ENCODE measurements around the gene BTBD9. TPM values are rescaled to one million over a fixed set of nuclear protein-coding genes. Genes with fewer than 3 reads are reported as not detected.

BTBD9 gene
- total and polyA plus RNA-seq, 2 experiments from 2014 or later = 8.4 to 10.1 TPM

DNA sequence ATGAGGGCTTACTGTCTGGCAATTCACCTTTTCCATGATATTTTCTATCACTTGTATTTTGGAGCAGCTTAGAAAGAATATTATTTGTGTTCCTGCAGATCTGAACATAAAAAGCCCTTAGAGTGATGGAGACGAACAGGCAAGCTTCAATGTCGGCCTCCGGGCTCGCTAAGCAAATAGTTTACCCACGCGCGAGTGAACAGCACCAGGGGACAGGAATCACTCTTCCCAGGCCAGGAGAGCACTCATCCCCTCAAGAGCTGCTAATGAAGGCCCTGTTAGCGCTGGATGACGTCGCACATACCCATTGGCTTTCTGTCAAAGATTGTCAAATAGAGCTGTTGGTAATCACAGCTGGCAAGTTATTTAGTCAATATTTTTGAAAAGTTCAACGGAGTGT is 424.5 kb downstream of the BTBD9 start:
- no peak overlapping the region for H3K27ac ChIP-seq
- peaks cover 15% of the 10 kb centered on the region for H3K4me1 ChIP-seq (ENCODE audit: low read depth)
- H3K27me3 ChIP-seq = no peaks in the 10 kb centered on the region
- H3K36me3 ChIP-seq = no peaks in the 10 kb centered on the region
- H3K4me3 ChIP-seq = no peak overlapping the region
- no peaks in the 10 kb centered on the region for H3K9me3 ChIP-seq (ENCODE audit: low read depth)
- TF ChIP-seq, protein P1, sequence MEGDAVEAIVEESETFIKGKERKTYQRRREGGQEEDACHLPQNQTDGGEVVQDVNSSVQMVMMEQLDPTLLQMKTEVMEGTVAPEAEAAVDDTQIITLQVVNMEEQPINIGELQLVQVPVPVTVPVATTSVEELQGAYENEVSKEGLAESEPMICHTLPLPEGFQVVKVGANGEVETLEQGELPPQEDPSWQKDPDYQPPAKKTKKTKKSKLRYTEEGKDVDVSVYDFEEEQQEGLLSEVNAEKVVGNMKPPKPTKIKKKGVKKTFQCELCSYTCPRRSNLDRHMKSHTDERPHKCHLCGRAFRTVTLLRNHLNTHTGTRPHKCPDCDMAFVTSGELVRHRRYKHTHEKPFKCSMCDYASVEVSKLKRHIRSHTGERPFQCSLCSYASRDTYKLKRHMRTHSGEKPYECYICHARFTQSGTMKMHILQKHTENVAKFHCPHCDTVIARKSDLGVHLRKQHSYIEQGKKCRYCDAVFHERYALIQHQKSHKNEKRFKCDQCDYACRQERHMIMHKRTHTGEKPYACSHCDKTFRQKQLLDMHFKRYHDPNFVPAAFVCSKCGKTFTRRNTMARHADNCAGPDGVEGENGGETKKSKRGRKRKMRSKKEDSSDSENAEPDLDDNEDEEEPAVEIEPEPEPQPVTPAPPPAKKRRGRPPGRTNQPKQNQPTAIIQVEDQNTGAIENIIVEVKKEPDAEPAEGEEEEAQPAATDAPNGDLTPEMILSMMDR (IDR thresholded peaks at IDR 0.05; ENCODE audit: low read depth, low read length) = no peak
- DNase-seq (ENCODE audit: low read depth in 1 of 2, low spot score in 1 of 2) = no peak

DNA sequence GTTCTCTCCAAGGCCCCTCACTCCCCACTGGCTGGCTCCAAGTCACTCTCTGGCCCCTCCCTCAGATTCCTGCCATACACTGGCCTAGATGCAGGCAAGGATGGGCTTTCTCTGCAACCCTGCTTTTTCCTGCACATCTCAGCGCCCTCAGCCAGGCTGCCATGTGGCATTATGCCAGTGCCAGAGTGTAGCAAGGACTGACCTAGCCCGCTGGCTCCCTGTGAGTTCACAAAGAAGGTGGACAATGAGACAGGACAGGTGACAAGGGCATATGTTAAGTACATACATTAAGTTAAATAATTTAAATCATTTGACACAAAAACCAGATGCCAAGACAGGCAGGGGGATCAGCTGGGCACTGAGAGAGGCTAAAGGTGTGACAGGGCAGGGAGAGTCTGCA is 425.6 kb downstream of the BTBD9 start:
- Histone ChIP-seq H3K4me1 (ENCODE audit: low read depth) (peaks cover 15% of the 10 kb centered on the region), H3K9me3 (ENCODE audit: low read depth) (no peaks in the 10 kb centered on the region), H3K36me3 (no peaks in the 10 kb centered on the region), H3K27me3 (no peaks in the 10 kb centered on the region), H3K4me3 (no peak overlapping the region), H3K27ac (no peak overlapping the region)
- no peak for DNase-seq (ENCODE audit: low read depth in 1 of 2, low spot score in 1 of 2)
- TF ChIP-seq, protein P1 (IDR thresholded peaks at IDR 0.05; ENCODE audit: low read depth, low read length) = no peak

DNA sequence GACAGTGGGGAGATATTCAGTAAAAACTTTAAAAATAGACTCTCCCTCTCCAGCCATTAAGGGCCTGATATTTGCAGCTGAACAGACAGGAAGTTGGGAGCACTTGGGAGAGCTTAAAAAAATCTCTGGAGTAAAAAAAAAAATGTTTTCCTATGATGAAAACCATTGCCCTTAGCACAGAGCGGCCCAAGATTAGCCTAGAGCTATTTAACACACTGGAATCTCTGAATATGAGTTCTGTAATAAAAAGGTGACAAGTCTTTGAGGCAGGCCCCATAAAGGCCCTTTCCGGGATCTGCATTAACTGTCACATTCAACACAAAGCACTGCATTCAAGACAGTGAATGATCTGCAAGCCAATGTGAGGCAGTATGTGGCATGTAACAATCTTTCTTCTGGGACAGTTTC is 426.5 kb downstream of the BTBD9 start:
- Histone ChIP-seq H3K4me3 (no peak overlapping the region), H3K27me3 (no peaks in the 10 kb centered on the region), H3K36me3 (no peaks in the 10 kb centered on the region), H3K4me1 (ENCODE audit: low read depth) (peaks cover 15% of the 10 kb centered on the region), H3K9me3 (ENCODE audit: low read depth) (no peaks in the 10 kb centered on the region), H3K27ac (peak overlapping the region; percentile 82)
- DNase-seq (ENCODE audit: low read depth in 1 of 2, low spot score in 1 of 2) = peak; percentile 22 to 30
- TF ChIP-seq, protein P1 (IDR thresholded peaks at IDR 0.05; ENCODE audit: low read depth, low read length) = no peak

DNA sequence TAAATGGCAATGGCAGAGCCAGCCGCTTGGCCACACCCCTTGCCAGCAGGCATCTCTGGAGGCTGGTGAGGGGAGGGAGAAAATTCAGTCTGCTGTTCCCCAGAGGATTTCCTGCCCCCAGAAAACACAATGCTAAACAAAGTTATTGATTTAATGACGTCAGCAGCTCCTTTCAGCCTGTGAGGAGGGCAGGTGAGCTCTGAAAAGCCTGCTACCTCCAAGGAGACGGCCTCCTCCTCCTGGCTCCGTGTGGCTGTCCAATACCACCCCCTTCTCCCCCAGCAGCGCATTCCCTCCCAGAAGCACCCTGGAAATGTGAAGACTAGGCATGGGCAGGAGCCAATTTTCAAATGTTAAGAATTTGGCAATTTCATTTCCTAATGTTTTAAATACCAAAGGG is 427.1 kb downstream of the BTBD9 start:
- DNase-seq (ENCODE audit: low read depth in 1 of 2, low spot score in 1 of 2) = peak in 1 of 2 donors; percentile 10
- no peaks in the 10 kb centered on the region for H3K9me3 ChIP-seq (ENCODE audit: low read depth)
- no peaks in the 10 kb centered on the region for H3K36me3 ChIP-seq
- H3K27ac ChIP-seq = peak overlapping the region; percentile 82
- peaks cover 15% of the 10 kb centered on the region for H3K4me1 ChIP-seq (ENCODE audit: low read depth)
- H3K27me3 ChIP-seq = no peaks in the 10 kb centered on the region
- TF ChIP-seq, protein P1 (IDR thresholded peaks at IDR 0.05; ENCODE audit: low read depth, low read length) = no peak
- H3K4me3 ChIP-seq = no peak overlapping the region

DNA sequence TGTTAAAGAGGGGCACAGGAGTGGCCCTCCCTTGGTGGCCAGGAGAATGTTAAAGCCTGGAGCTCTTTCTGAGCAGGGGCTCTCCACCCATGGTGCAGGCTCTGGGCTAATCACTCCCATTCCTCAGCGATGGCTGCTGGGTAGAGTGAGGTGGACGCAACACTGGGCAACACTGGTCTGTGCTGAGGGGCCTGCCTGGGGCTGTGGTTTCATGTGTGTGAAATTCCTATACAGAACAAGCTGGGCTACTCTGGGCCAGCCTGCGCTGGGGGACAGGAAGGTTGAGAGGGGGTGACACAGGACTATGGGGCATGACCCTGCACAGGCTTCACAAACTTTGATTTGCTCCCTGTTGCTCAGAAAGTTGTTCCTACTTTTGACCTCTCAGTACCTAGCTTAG is 427.6 kb downstream of the BTBD9 start:
- H3K4me1 ChIP-seq (ENCODE audit: low read depth) = peaks cover 15% of the 10 kb centered on the region
- TF ChIP-seq, protein P1 (IDR thresholded peaks at IDR 0.05; ENCODE audit: low read depth, low read length) = no peak
- peak overlapping the region; percentile 82 for H3K27ac ChIP-seq

More for the DNA sequence above, 427.6 kb downstream of the BTBD9 start:
- no peak for DNase-seq (ENCODE audit: low read depth in 1 of 2, low spot score in 1 of 2)
- Histone ChIP-seq H3K27me3 (no peaks in the 10 kb centered on the region), H3K9me3 (ENCODE audit: low read depth) (no peaks in the 10 kb centered on the region), H3K36me3 (no peaks in the 10 kb centered on the region), H3K4me3 (no peak overlapping the region)
